Heart left ventricle (tissue), 13 donors: ENCODE results near the gene DHCR24.

Experiments used
- CTCF ChIP-seq, 12 donors: fragments of 200-600 bp; sonication (generic) in 4 of 12; IDR thresholded peaks; one replicate each; pipeline versions ENCODE4 v1.5.0 to v1.8.0; 2018 to 2022; ENCODE audit warnings: antibody characterized with exemption in 12 of 12, mild to moderate bottlenecking in 5 of 12
- POLR2A ChIP-seq, 2 donors: fragments of 450-650 bp; IDR thresholded peaks; one replicate each; pipeline ENCODE4 v1.6.1; 2017; ENCODE audit warnings: antibody characterized with exemption in 2 of 2, mild to moderate bottlenecking in 2 of 2, moderate library complexity in 2 of 2
- donor health status: ischemic (EF 13 %, LVEDD 7.1; RV severe dilation, severe dysfunction).
- donor health status: DM: no; HTN: yes; CAD: no.
- donor health status: DM: no; HTN: no; CAD: no.
- donor health status: ischemic (EF 25% LVEDD 6.9; RV normal size, moderate dysfunction).
- donor health status: ischemic (EF 25% LVEDD 5.7; RV mildly dilated, moderate dysfunction).
- donor health status: ischemic (EF 35%, LVEDD 5.7; RV mildly dilated, moderate dysfunction).
- donor health status: nonischemic (EF 11% LVEDD 7.7; RV severe dilation, severe dysfunction).
- donor health status: DM: yes; HTN: yes; CAD: no.
- donor health status: PGD.
- donor health status: ischemic (EF 29% LVEDD 5.4; RV normal size, mild dysfunction).
- donor health status: nonischemic (EF 23%, LVEDD 6.1; RV moderate dilation, normal function).

- TF ChIP-seq CTCF (IDR thresholded peaks at IDR 0.05), result no peak
- TF ChIP-seq POLR2A (IDR thresholded peaks at IDR 0.05), result no peak
Measured at GRCh38 chr1:54876814-54877213, 10.2 kb downstream of the DHCR24 start.
